Mucosa of descending colon (tissue), 3 donors: ENCODE results near the gene SLC25A25. TPM values are rescaled to one million over a fixed set of nuclear protein-coding genes. Genes with fewer than 3 reads are reported as not detected.

ENCODE experiments used
- ATAC-seq: fragments of 200-7000 bp; cut with Tn5 transposase; one replicate; pipeline ENCODE4 v1.9.1; 2020; ENCODE audit warnings: mild to moderate bottlenecking, moderate library complexity
- DNase-seq, 3 donors: peaks; one replicate each; pipeline ENCODE4 v3.0.0-alpha.2; 2020
- H3K36me3 ChIP-seq: fragments of 200-600 bp; one replicate; pipeline ENCODE4 v1.8.0; 2021; ENCODE audit warnings: low read depth, mild to moderate bottlenecking
- H3K4me1 ChIP-seq: fragments of 200-600 bp; one replicate; pipeline ENCODE4 v1.8.0; 2021; ENCODE audit warnings: low read depth, mild to moderate bottlenecking
- H3K4me3 ChIP-seq: fragments of 200-600 bp; one replicate; pipeline ENCODE4 v1.8.0; 2021; ENCODE audit warnings: mild to moderate bottlenecking
- H3K9me3 ChIP-seq: fragments of 200-600 bp; one replicate; pipeline ENCODE4 v1.8.0; 2021; ENCODE audit warnings: mild to moderate bottlenecking
- intact Hi-C, 2 donors: fragments of 100-400 bp; cut with DNase I in 1 of 2; cut with micrococcal nuclease in 1 of 2; formaldehyde crosslinking; loops; one replicate each; pipeline versions ENCODE4 v1.11.0 to v1.11.1; 2022; cut with DNase I, micrococcal nuclease
- total RNA-seq, 3 donors: library from RNA; stranded (reverse); fragmentation: NEBNext Ultra II Directional in 2 of 3; extraction: Animal tissue kit (Norgen Biotek cat#: 25700) in 2 of 3; gene quantifications; one replicate each; pipeline versions ENCODE4 v1.2.1 to v1.2.4, GENCODE V29; 2021 to 2023
- TF ChIP-seq, protein P1 (sequence below): fragments of 200-600 bp; IDR thresholded peaks from one replicate; pipeline ENCODE4 v1.8.0; 2022; ENCODE audit warnings: antibody characterized with exemption, mild to moderate bottlenecking
- donor health status: DM: no; HTN: no; CAD: no; lungs with moderate emphysema.
- donor health status: DM: no; HTN: no; CAD: no.
- donor health status: DM: no; HTN: yes; CAD: no.

The SLC25A25 gene
- total RNA-seq, 3 donors from 2014 or later: 19.1 to 27.3 (median 21.3) TPM

DNA sequence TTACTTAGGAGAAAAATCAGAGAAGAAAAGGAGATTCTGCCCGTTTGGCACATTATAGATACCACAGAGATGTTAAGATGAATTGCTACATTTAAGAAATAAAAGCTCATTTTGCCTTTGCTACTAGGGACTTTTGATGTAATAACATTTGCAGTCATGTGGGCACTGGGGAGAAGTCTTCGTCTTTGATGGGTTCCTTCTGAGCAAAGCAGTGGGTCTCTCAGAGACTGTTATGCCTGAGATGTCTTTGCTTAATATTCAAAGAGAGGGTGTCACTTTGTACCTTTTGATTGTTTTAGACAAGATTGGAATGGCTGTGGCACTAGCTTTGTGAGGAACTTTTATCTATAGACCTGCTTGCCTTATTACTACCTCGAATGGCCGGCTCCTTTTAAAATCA is 25.0 kb downstream of the SLC25A25 start:
- Histone ChIP-seq H3K9me3 (no peaks in the 10 kb centered on the region), H3K4me3 (no peak overlapping the region), H3K36me3 (no peaks in the 10 kb centered on the region), H3K4me1 (peaks cover 34% of the 10 kb centered on the region)
- TF ChIP-seq, protein P1, sequence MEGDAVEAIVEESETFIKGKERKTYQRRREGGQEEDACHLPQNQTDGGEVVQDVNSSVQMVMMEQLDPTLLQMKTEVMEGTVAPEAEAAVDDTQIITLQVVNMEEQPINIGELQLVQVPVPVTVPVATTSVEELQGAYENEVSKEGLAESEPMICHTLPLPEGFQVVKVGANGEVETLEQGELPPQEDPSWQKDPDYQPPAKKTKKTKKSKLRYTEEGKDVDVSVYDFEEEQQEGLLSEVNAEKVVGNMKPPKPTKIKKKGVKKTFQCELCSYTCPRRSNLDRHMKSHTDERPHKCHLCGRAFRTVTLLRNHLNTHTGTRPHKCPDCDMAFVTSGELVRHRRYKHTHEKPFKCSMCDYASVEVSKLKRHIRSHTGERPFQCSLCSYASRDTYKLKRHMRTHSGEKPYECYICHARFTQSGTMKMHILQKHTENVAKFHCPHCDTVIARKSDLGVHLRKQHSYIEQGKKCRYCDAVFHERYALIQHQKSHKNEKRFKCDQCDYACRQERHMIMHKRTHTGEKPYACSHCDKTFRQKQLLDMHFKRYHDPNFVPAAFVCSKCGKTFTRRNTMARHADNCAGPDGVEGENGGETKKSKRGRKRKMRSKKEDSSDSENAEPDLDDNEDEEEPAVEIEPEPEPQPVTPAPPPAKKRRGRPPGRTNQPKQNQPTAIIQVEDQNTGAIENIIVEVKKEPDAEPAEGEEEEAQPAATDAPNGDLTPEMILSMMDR: no peak
- ATAC-seq: no peak
- no peak for DNase-seq
- intact Hi-C loops: no loop called here

GRCh38 chr9:128094166-128094949 is 26.3 kb downstream of the SLC25A25 start:
- Histone ChIP-seq H3K4me1 (peaks cover 48% of the 10 kb centered on the region), H3K4me3 (no peak overlapping the region), H3K36me3 (no peaks in the 10 kb centered on the region), H3K9me3 (no peaks in the 10 kb centered on the region)
- peak; percentile 78 for ATAC-seq
- DNase-seq: peak; percentile 82 to 89 (median 88)
- intact Hi-C loops: no loop called here
- TF ChIP-seq, protein P1: no peak

GRCh38 chr9:128094950-128095544 is 27.0 kb downstream of the SLC25A25 start:
- TF ChIP-seq, protein P1: no peak
- H3K4me3 ChIP-seq: no peak overlapping the region
- intact Hi-C loops: no loop called here
- no peak for ATAC-seq
- DNase-seq: peak in 1 of 3 donors; percentile 14
- no peaks in the 10 kb centered on the region for H3K9me3 ChIP-seq
- H3K36me3 ChIP-seq: no peaks in the 10 kb centered on the region
- peaks cover 55% of the 10 kb centered on the region for H3K4me1 ChIP-seq

DNA sequence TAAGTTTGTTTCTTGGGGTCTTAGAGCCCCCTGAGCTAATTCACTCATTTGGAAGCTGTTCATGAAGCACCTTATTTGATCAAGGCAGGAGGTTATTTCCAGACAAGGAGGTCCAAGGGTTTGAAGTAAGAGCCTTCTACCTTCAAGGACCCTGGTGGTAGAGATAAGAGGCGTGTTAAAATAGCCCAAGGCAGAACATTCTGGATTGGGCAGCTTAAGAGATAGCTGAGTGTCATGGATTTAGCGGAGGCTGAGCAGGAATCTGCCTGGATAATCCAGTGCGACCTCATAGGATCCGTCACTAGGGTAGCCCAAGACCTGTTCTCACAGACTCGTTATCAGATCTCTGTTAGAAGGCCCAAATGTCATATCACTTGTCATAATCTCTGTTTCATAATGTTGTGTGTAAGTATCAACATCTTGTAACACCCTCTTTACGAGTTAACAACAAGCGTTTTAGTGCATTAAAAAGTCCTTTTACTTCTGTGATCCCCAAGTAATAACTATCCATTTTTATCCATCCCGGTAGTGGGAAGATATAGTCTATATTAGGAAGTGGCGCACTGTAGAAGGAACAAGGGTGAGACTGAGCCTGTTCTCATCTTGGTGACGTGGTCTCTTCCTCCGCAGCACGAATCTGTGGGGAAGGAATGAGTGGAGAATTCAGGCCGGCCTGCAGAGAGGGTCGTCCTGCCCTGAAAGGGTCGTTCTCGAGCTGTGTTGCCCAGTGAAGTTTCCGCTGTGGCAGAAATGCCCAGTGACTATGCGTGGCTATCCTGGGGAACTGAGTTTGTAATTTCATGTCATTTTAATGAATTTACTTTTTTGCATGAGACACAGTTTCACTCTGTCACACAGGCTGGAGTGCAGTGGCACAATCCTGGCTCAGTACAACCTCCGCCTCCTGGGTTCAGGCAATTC is 28.8 kb downstream of the SLC25A25 start:
- no peak for ATAC-seq
- no peaks in the 10 kb centered on the region for H3K9me3 ChIP-seq
- DNase-seq: peak in 1 of 3 donors; percentile 30

More for the DNA sequence above, 28.8 kb downstream of the SLC25A25 start:
- intact Hi-C loops: no loop called here
- TF ChIP-seq, protein P1: no peak
- H3K4me3 ChIP-seq: no peak overlapping the region
- H3K4me1 ChIP-seq: peaks cover 60% of the 10 kb centered on the region
- H3K36me3 ChIP-seq: peaks cover 9% of the 10 kb centered on the region
